ENCODE data around the gene PIP4K2B.

Gene PIP4K2B

GRCh38 chr17:38743556-38744171 lies 55.7 kb downstream of the PIP4K2B start:
- DNase-seq (ENCODE audit: insufficient read length, low spot score) (no peak), FAIRE-seq (no peak)
- TF ChIP-seq CTCF (IDR thresholded peaks at IDR 0.05; ENCODE audit: insufficient read depth, missing control alignments): no peak

GRCh38 chr17:38742411-38743308 lies 56.7 kb downstream of the PIP4K2B start:
- no peak for FAIRE-seq
- no peak for DNase-seq (ENCODE audit: insufficient read length, low spot score)
- no peak for TF ChIP-seq CTCF (IDR thresholded peaks at IDR 0.05; ENCODE audit: insufficient read depth, missing control alignments)

- DNase-seq (ENCODE audit: insufficient read length, low spot score) (no peak), FAIRE-seq (no peak)
- TF ChIP-seq CTCF (IDR thresholded peaks at IDR 0.05; ENCODE audit: insufficient read depth, missing control alignments): no peak
Measured at GRCh38 chr17:38741921-38742410, 57.4 kb downstream of the PIP4K2B start.

- TF ChIP-seq CTCF (IDR thresholded peaks at IDR 0.05; ENCODE audit: insufficient read depth, missing control alignments): no peak
- DNase-seq (ENCODE audit: insufficient read length, low spot score): no peak
- FAIRE-seq: no peak
Measured at GRCh38 chr17:38741461-38741860, 57.9 kb downstream of the PIP4K2B start.

- no peak for FAIRE-seq
Measured at GRCh38 chr17:38740806-38741205, 58.5 kb downstream of the PIP4K2B start.

GRCh38 chr17:38740044-38740443 lies 59.3 kb downstream of the PIP4K2B start:
- FAIRE-seq (no peak), DNase-seq (ENCODE audit: insufficient read length, low spot score) (no peak)
- TF ChIP-seq CTCF (IDR thresholded peaks at IDR 0.05; ENCODE audit: insufficient read depth, missing control alignments): no peak

More at GRCh38 chr17:38740806-38741205, 58.5 kb downstream of the PIP4K2B start:
- TF ChIP-seq CTCF (IDR thresholded peaks at IDR 0.05; ENCODE audit: insufficient read depth, missing control alignments): no peak
- DNase-seq (ENCODE audit: insufficient read length, low spot score): no peak

Data from D721Med (cell line).